ENCODE data around the gene ALPK1.
"Not testable (repeated sequence)": the region's sequence is repeated elsewhere in the genome, so short reads cannot be mapped to it uniquely, and the experiment has no call there.

Gene ALPK1

DNA sequence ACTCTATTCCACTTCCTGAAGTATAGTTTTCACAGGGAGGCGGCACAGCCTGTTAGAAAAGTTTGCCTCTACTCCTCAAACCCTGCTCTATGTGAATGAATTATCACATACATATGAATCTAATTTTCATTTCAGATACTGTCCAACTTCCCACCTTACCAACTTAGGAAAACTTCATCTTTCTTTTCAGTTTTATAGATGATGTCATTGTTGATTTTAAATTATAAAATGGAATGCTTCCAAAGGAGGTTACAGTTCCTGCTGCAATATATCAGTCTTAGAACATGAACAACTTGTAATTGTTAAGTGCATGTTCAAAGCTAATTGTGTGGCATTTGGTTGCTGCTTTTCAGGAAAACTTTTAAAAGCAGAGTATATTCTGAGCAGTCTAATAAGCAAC, 126.4 kb downstream of the ALPK1 start:
- Histone ChIP-seq H3K9me3 (ENCODE audit: control insufficient read depth, insufficient read depth, low read depth, low read length) (no peaks in the 10 kb centered on the region), H3K27ac (ENCODE audit: low read depth, low read length) (no peak overlapping the region), H3K9ac (ENCODE audit: low read length) (no peak overlapping the region), H3K4me3 (ENCODE audit: low read depth, low read length) (no peak overlapping the region), H3K27me3 (ENCODE audit: control insufficient read depth, insufficient read depth, low read length) (no peaks in the 10 kb centered on the region), H3K36me3 (ENCODE audit: control insufficient read depth, insufficient read depth, low read length) (no peaks in the 10 kb centered on the region), H3K4me1 (ENCODE audit: control insufficient read depth, insufficient read depth, low read length) (no peaks in the 10 kb centered on the region)

DNA sequence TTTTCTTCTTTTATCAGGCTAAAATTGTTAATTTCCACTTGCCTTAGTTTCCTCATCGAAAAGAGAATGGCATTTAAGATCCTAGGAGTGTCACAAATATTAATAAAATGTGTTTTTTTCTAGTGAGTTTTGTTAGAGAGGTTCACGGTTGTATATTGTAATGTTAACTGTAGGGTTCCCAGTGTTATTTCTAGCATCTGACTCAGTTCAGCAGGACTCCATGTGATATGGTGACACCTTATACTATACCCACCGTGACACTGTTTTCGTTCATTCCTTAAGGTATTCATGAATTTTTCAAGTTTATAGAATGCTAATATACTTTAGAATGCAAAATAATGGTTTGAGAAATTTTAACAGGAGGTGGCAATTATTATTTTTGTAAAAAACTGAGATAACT, 128.7 kb downstream of the ALPK1 start:
- no peak overlapping the region for H3K27ac ChIP-seq (ENCODE audit: low read depth, low read length)
- no peaks in the 10 kb centered on the region for H3K4me1 ChIP-seq (ENCODE audit: control insufficient read depth, insufficient read depth, low read length)
- H3K4me3 ChIP-seq (ENCODE audit: low read depth, low read length), result no peak overlapping the region
- H3K9ac ChIP-seq (ENCODE audit: low read length), result no peak overlapping the region
- H3K27me3 ChIP-seq (ENCODE audit: control insufficient read depth, insufficient read depth, low read length), result no peaks in the 10 kb centered on the region
- H3K36me3 ChIP-seq (ENCODE audit: control insufficient read depth, insufficient read depth, low read length), result no peaks in the 10 kb centered on the region
- no peaks in the 10 kb centered on the region for H3K9me3 ChIP-seq (ENCODE audit: control insufficient read depth, insufficient read depth, low read depth, low read length)

DNA sequence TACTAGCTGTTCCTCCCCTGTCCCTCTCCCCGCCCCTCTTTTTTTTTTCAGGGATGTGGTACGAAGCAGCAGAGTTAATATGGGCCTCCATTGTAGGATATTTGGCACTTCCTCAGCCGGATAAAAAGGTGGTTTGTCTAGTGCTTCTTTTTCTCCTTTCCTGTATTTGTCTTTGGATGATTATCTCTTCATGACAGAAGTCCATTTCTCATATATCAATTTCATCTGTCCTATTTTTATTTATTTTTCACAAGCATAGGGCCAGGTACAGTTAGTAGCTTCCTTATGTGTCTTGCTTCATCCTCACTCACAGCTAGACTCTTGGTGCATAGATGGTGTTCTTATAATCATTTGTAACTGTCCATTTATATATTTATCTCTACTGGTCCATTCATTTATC, 129.2 kb downstream of the ALPK1 start:
- no peak overlapping the region for H3K4me3 ChIP-seq (ENCODE audit: low read depth, low read length)
- no peak overlapping the region for H3K9ac ChIP-seq (ENCODE audit: low read length)
- no peaks in the 10 kb centered on the region for H3K36me3 ChIP-seq (ENCODE audit: control insufficient read depth, insufficient read depth, low read length)
- H3K27me3 ChIP-seq (ENCODE audit: control insufficient read depth, insufficient read depth, low read length), result no peaks in the 10 kb centered on the region
- no peak overlapping the region for H3K27ac ChIP-seq (ENCODE audit: low read depth, low read length)
- H3K4me1 ChIP-seq (ENCODE audit: control insufficient read depth, insufficient read depth, low read length), result no peaks in the 10 kb centered on the region
- H3K9me3 ChIP-seq (ENCODE audit: control insufficient read depth, insufficient read depth, low read depth, low read length), result no peaks in the 10 kb centered on the region

DNA sequence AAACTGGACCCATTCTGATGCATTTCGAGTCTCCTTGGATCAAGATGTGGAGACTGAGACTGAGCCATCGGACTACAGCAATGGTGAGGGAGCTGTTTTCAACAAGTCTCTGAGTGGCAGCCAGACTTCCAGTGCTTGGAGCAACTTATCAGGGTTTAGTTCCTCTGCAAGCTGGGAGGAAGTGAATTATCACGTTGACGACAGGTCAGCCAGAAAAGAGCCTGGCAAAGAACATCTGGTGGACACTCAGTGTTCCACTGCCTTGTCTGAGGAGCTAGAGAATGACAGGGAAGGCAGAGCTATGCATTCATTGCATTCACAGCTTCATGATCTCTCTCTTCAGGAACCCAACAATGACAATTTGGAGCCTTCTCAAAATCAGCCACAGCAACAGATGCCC, 134.0 kb downstream of the ALPK1 start:
- H3K9me3 ChIP-seq (ENCODE audit: control insufficient read depth, insufficient read depth, low read depth, low read length), result no peaks in the 10 kb centered on the region
- H3K27ac ChIP-seq (ENCODE audit: low read depth, low read length), result no peak overlapping the region
- 0 out of 2 replicates have a peak, but pooled peaks cover 3% of the 10 kb centered on the region for H3K27me3 ChIP-seq (ENCODE audit: control insufficient read depth, insufficient read depth, low read length)
- no peaks in the 10 kb centered on the region for H3K4me1 ChIP-seq (ENCODE audit: control insufficient read depth, insufficient read depth, low read length)
- H3K9ac ChIP-seq (ENCODE audit: low read length), result no peak overlapping the region
- H3K4me3 ChIP-seq (ENCODE audit: low read depth, low read length), result no peak overlapping the region
- no peaks in the 10 kb centered on the region for H3K36me3 ChIP-seq (ENCODE audit: control insufficient read depth, insufficient read depth, low read length)

DNA sequence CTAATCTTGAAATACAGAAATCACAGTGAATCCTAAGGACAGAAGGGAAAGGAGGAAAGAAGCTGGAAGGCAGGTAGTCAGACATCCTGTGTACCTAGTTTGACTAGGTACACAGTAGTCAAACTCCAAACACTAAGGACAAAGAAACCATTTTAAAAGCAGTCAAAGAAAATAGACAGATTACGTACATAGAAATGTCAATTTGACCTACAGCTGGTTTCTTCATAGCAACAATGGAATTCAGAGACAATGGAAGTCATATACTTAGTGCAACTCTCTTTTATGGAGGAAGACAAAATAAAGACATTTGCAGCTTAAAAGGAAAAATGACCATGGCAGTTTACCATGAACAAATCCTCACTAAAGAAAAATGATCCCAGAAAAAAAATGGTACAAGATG, 139.8 kb downstream of the ALPK1 start:
- Histone ChIP-seq H3K9ac (ENCODE audit: low read length) (no peak overlapping the region), H3K4me3 (ENCODE audit: low read depth, low read length) (no peak overlapping the region)

DNA sequence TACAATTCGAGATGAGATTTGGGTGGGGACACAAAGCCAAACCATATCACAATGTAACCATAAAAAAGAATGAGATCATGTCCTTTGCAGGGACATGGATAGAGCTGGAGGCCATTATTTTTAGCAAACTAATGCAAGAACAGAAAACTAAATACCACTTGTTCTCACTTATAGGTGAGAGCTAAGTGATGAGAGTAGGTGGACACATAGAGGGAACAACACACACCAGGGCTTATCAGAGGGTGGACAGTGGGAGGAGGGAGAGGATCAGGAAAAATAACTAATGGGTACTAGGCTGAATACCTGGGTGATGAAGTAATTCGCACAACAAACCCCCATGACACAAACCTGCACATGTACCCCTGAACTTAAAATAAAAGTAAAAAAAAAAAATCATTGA, 145.1 kb downstream of the ALPK1 start:
- H3K27ac ChIP-seq (ENCODE audit: low read depth, low read length); H3K4me3 ChIP-seq (ENCODE audit: low read depth, low read length); H3K36me3 ChIP-seq (ENCODE audit: control insufficient read depth, insufficient read depth, low read length); H3K4me1 ChIP-seq (ENCODE audit: control insufficient read depth, insufficient read depth, low read length); H3K9me3 ChIP-seq (ENCODE audit: control insufficient read depth, insufficient read depth, low read depth, low read length); H3K27me3 ChIP-seq (ENCODE audit: control insufficient read depth, insufficient read depth, low read length); H3K9ac ChIP-seq (ENCODE audit: low read length): not testable (repeated sequence)

More for the DNA sequence above, 139.8 kb downstream of the ALPK1 start:
- Histone ChIP-seq H3K4me1 (ENCODE audit: control insufficient read depth, insufficient read depth, low read length) (no peaks in the 10 kb centered on the region), H3K27ac (ENCODE audit: low read depth, low read length) (no peak overlapping the region), H3K9me3 (ENCODE audit: control insufficient read depth, insufficient read depth, low read depth, low read length) (no peaks in the 10 kb centered on the region), H3K27me3 (ENCODE audit: control insufficient read depth, insufficient read depth, low read length) (0 out of 2 replicates have a peak, but pooled peaks cover 3% of the 10 kb centered on the region), H3K36me3 (ENCODE audit: control insufficient read depth, insufficient read depth, low read length) (no peaks in the 10 kb centered on the region)

DNA sequence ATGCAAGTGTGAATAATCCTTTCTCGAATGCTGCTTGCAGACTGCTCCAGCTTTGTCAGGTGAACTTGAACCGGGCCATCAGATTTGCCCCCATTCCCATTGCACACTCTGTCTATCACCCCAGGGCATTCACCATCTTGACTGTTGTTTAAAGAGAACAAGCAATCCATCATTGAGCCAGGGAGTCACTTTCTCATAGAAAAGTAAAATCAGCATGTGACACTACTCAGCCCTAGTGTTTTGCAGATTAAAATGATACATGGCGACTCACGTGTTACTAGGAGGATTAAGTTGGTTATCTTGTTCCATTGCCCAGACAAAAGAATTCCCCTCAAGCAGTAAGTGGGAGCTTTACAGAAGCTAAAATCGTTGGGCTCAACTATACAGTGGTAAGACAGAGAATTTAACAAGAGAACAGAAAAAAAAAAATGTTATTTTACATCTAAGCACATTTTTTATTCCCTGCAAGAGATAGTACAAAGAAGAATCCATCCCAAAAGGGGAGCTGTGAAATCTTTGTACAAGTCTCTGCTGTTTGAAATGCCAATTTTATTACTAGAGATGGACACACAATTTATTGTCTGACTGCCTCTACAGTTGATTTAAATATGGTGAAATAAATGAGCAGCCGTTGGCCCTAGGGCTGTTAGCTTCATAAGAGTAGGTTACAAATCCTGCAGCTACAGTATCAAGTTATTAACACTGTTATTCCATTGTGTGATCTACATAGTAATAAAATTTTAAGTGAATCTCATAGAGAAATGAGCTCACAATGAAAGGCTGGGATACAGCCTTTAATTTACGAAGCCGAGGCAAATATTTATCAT, 151.3 kb downstream of the ALPK1 start:
- Histone ChIP-seq H3K27ac (ENCODE audit: low read depth, low read length) (no peak overlapping the region), H3K9ac (ENCODE audit: low read length) (no peak overlapping the region), H3K9me3 (ENCODE audit: control insufficient read depth, insufficient read depth, low read depth, low read length) (peaks cover 7% of the 10 kb centered on the region; the same call in 1 of the 2 replicates), H3K36me3 (ENCODE audit: control insufficient read depth, insufficient read depth, low read length) (no peaks in the 10 kb centered on the region), H3K4me1 (ENCODE audit: control insufficient read depth, insufficient read depth, low read length) (peaks cover 14% of the 10 kb centered on the region; the same call in 1 of the 2 replicates), H3K27me3 (ENCODE audit: control insufficient read depth, insufficient read depth, low read length) (no peaks in the 10 kb centered on the region; the same call in 1 of the 2 replicates), H3K4me3 (ENCODE audit: low read depth, low read length) (no peak overlapping the region)

DNA sequence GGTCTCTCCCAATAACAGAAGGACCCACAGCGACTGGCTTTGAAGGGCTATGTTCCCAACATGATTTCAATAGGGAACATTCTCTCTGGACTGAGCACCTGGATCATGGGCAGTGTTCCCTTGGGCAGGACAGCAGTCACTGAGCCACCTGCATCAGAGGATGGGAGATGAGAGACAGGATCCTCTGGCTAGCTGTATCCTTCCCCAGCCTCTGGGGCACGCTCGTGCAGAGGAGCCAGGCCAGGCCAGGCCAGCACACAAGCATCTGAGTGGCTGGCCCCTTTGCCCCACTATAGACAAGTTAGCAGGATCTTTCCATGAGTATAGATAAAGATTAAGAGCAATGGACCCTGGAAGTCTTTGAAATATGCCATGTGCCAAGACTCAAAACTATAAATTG, 152.5 kb downstream of the ALPK1 start:
- H3K4me3 ChIP-seq (ENCODE audit: low read depth, low read length), result no peak overlapping the region
- no peak overlapping the region for H3K9ac ChIP-seq (ENCODE audit: low read length)
- H3K4me1 ChIP-seq (ENCODE audit: control insufficient read depth, insufficient read depth, low read length), result peaks cover 18% of the 10 kb centered on the region; the same call in 1 of the 2 replicates
- no peak overlapping the region for H3K27ac ChIP-seq (ENCODE audit: low read depth, low read length)
- no peaks in the 10 kb centered on the region for H3K36me3 ChIP-seq (ENCODE audit: control insufficient read depth, insufficient read depth, low read length)
- H3K9me3 ChIP-seq (ENCODE audit: control insufficient read depth, insufficient read depth, low read depth, low read length), result peaks cover 7% of the 10 kb centered on the region; the same call in 1 of the 2 replicates
- H3K27me3 ChIP-seq (ENCODE audit: control insufficient read depth, insufficient read depth, low read length), result no peaks in the 10 kb centered on the region; the same call in 1 of the 2 replicates

DNA sequence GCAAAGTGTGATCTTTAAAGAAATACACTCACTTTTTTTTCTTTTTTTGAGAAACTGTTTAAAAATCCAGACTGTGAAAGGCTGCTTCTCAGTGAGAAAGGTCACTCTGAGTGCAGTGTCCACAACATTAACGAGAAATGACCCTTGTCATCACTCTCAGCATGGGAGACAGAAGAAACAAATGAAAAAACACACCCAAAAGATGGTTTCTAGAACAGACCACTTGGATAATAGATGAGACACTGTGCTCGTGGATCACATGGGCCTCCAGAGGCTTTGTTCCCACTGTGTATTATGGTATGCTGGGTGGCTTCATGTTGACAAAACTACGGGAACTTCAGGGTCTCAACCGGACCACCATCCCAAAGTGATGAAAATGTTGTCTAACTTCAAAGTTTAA, 153.9 kb downstream of the ALPK1 start:
- no peak overlapping the region for H3K4me3 ChIP-seq (ENCODE audit: low read depth, low read length)
- no peaks in the 10 kb centered on the region for H3K36me3 ChIP-seq (ENCODE audit: control insufficient read depth, insufficient read depth, low read length)
- H3K9me3 ChIP-seq (ENCODE audit: control insufficient read depth, insufficient read depth, low read depth, low read length), result peaks cover 2% of the 10 kb centered on the region; the same call in 1 of the 2 replicates
- peaks cover 18% of the 10 kb centered on the region; the same call in 1 of the 2 replicates for H3K4me1 ChIP-seq (ENCODE audit: control insufficient read depth, insufficient read depth, low read length)
- H3K9ac ChIP-seq (ENCODE audit: low read length), result no peak overlapping the region
- H3K27ac ChIP-seq (ENCODE audit: low read depth, low read length), result no peak overlapping the region
- no peaks in the 10 kb centered on the region; the same call in 1 of the 2 replicates for H3K27me3 ChIP-seq (ENCODE audit: control insufficient read depth, insufficient read depth, low read length)

DNA sequence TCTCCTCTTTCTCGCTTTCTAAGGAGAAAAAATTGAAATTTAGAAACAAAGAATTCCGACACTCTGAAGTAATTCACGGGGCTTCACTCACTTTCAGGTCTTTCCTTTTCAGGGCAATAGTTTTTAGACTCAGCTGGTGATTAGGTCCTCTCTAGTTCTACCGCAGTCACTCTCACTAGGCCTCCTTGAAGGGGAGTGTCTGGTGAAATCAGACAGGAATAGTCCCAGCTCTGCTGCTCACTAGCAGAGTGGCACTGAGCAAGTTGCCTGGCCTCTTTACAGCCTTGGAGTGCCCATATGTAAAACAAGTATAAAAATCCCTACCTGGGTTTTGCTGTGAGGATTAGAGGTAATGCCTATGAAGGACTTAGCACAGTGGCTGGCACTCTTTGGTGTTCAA, 154.7 kb downstream of the ALPK1 start:
- Histone ChIP-seq H3K4me1 (ENCODE audit: control insufficient read depth, insufficient read depth, low read length) (peaks cover 18% of the 10 kb centered on the region; the same call in 1 of the 2 replicates), H3K9ac (ENCODE audit: low read length) (no peak overlapping the region), H3K4me3 (ENCODE audit: low read depth, low read length) (no peak overlapping the region), H3K9me3 (ENCODE audit: control insufficient read depth, insufficient read depth, low read depth, low read length) (no peaks in the 10 kb centered on the region; the same call in 1 of the 2 replicates), H3K27ac (ENCODE audit: low read depth, low read length) (no peak overlapping the region), H3K36me3 (ENCODE audit: control insufficient read depth, insufficient read depth, low read length) (no peaks in the 10 kb centered on the region), H3K27me3 (ENCODE audit: control insufficient read depth, insufficient read depth, low read length) (no peaks in the 10 kb centered on the region; the same call in 1 of the 2 replicates)

DNA sequence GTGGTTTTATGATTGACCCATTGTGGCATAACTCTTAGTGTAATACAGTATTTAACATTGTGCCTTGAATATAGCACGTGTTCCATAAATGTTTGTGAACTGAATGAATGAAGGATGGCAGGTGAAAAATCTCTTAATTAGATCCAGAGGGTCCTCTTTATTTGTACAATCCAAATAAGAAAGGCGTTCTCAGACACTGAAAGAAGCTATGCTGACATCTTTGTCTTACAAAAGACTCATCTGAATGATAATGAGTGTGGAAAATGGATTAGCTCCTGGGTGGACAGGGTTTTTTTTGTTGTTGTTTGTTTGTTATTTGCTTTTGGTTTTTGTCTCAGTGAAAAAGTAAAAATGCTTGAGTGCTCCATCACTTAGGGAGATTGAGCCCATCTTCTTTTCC, 156.2 kb downstream of the ALPK1 start:
- H3K27ac ChIP-seq (ENCODE audit: low read depth, low read length), result no peak overlapping the region
- H3K4me1 ChIP-seq (ENCODE audit: control insufficient read depth, insufficient read depth, low read length), result peaks cover 18% of the 10 kb centered on the region; the same call in 1 of the 2 replicates
- no peaks in the 10 kb centered on the region for H3K36me3 ChIP-seq (ENCODE audit: control insufficient read depth, insufficient read depth, low read length)
- H3K9ac ChIP-seq (ENCODE audit: low read length), result no peak overlapping the region
- H3K27me3 ChIP-seq (ENCODE audit: control insufficient read depth, insufficient read depth, low read length), result no peaks in the 10 kb centered on the region; the same call in 1 of the 2 replicates
- H3K4me3 ChIP-seq (ENCODE audit: low read depth, low read length), result no peak overlapping the region
- no peaks in the 10 kb centered on the region; the same call in 1 of the 2 replicates for H3K9me3 ChIP-seq (ENCODE audit: control insufficient read depth, insufficient read depth, low read depth, low read length)

Data from HUES6 (cell line).